LoVo (cell line): ENCODE measurements around the gene BSN.
"Not testable (repeated sequence)": the region's sequence is repeated elsewhere in the genome, so short reads cannot be mapped to it uniquely, and the experiment has no call there.

Experiments used
- DNase-seq: peaks from one replicate; pipeline ENCODE4 v3.0.0-alpha.2; 2016; ENCODE audit warnings: low spot score

The BSN gene

DNA sequence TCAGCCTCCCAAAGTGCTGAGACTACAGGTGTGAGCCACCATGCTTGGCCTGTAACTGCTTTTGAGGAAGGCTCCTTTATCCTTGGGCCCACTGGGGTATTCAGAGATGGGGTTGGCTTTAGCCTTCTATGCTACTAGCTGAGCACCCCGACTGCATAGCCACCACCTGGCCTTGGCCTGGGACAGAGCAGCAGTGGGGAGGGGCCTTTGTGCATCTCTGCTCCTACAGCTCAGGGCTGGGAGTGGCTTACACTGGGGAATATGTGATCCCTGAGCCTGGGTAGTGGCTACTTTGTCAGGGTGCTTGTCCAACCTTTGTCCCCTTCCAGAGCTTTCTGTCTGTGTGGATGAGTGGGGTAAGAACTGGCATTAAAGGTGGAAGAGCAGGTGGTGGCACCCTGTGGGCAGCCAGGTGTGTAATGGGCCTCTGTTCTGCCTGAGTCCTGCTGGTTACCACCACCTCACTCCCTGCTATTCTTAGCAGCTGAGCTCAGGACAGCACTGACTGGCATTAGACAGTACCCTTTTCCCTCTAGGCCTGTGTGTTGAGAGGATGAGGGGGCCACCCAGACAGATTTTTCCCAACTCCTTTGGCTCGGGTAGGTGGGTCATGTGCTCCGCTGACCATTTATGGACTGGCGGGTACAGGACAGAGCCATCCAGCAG is 141.2 kb downstream of the BSN start:
- DNase-seq, result not testable (repeated sequence)

DNA sequence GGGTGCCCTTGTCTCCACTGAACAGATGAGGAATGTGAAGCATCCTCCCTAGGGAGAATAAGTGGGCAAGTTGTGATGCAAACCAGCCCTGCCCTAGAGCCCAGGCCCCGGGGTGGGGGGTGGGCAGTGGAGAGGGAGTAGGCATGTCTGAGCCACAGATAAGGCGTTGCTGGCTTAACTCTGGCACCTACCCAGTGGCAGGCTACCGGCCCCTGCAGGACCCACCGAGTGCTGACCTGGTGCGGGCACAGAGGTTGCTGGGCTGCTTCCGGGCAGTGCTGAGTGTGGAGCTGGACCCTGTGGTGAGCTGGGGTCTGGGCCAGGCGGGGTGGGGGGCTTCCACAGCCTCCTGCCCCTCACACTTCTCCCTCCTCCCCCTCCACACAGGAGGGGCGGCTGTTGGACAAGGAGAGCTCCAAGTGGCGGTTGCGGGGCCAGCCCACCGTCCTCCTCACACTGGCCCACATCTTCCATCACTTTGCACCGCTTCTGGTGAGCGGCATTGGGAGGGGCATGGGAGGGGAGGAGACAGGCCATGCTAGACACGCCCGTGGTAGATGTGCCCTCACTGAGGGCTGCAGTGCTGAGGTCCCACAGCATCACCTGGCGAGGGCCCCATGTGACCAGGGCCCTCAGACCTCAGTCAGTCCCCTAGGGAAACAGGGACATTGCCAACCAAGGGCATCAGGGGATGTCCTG is 145.2 kb downstream of the BSN start:
- DNase-seq, result no peak

DNA sequence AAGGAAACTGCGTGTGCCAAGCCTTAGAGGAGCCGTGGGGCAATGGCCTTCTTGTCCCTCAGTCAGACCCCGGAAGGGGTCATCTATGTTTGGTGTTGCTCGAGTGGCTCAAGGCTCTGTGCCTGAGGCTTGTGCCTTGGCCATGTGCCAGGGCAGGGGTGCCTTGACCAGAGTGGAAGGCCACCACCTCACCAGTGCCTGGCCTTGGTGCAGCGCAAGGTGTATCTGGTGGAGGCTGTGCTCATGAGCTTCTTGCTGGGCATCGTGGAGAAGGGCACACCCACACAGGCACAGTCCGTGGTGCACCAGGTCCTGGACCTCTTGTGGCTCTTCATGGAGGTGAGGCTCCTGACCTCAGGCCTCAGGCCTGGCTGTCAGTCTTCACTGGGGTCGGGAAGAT is 145.7 kb downstream of the BSN start:
- DNase-seq, result no peak

DNA sequence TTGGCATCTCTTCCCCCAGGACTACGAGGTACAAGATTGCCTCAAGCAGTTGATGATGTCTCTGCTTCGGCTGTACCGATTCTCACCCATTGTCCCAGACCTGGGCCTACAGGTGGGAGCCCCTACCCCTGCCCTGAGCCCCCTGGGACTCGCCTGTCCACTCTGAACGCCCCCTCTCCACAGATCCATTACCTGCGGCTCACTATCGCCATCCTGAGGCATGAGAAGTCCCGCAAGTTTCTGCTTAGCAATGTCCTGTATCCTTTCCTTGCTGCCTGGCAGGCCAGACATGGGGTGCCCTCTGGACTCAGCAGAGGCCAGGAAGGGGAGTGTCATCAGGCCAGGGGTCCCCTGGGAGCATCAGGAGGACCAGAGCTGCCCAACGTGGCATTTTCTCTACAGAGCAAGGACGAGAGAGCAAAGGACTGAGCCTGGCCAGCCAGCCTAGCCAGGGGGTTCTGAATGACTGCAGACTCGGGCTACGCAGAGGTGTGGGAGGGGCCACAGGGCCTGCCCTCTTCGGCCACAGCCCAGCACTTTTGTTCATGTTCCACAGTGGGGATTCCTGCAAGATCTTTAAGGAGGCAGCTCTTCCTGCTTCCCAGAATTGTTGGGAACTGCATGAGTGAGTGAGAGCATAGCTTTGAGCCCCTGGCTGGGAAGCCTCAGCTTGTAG is 146.3 kb downstream of the BSN start:
- DNase-seq, result no peak

DNA sequence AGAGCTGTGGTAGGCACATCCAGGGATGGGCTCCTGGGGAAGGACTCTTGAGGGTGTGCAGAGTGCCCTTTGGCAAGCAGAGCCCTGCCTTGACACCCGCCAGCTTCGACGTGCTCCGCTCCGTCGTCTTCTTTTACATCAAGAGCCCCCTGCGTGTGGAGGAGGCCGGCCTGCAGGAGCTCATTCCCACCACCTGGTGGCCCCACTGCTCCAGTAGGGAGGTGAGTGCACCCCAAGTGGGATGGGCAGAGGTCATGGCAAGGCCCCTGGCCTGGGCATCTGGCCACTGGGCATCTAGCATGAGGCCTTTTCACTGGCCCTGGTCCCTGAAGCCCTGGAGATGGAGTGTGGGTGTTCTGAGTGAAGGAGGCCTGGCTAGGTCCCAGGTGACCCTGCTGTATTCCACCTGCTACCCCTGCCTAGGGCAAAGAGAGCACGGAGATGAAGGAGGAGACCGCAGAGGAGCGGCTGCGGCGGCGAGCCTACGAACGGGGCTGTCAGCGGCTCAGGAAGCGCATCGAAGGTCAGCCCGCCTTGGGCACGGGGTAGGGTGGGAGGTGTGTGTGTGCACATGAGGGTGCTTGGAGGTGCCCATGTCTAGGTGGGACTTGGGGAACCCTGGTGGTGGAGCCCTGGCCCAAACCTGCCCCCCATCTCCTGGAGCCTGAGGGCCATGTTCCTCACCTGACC is 147.3 kb downstream of the BSN start:
- no peak for DNase-seq

DNA sequence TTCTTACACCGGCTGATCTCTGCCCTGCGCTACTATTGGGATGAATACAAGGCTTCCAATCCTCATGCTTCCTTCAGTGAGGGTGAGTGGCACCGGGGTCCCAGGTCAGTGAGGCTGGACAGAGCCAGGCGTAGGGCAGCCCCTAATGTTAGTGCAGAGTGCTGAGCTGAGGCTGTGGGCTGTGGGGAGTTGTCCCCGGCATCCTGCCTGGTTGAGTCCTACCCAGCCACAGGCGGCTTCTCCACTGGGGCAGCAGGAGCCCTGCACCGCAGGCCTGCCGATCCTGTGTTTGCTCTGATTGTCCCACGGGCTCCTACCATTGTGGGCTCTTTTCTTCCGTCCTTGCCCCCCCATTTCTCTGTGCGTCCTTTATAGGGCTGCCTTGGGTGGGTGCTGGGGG is 148.4 kb downstream of the BSN start:
- DNase-seq, result no peak

DNA sequence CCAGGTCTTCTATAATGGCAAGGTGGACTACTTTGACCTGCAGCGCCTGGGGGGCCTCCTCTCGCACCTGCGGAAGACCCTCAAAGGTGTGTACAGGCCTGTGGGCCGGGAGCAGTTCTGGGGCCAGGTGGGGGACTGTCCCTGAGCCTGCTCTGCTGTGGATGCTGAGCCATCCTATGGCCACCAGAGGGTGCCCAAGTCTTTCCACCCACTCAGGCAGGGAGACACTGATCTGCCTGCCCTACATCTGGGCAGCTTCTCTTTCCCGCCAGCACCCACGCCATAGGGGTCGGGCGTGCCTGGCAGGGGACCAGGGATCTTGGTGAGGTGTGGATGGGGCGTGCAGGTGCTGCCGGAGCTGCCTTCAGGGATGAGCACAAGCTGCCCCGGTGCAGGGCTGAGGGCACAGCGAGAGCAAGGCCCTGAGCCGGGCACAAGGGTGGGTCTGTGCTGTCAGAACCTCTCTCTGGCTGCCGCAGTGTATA is 149.2 kb downstream of the BSN start:
- DNase-seq, result peak; percentile 40

DNA sequence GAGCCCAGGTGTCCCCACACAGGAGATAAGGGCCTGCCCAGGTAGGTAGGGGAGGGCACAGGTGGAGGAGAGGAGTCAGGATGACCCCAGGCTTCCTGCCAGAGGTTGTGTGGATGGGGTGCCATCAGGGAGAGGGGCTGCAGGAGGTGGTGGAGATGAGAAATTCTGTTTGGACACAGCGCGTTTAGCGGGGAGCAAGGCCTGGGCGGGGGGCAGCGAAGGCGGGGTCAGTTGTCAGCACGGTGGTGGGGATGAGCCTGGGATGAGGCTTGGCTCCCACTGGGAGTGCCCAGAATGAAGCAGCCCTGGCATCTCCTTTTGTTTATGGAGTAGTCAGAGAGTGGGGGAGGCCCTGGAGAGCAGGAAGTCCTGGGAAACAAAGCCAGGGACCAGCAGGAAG is 149.7 kb downstream of the BSN start:
- no peak for DNase-seq

DNA sequence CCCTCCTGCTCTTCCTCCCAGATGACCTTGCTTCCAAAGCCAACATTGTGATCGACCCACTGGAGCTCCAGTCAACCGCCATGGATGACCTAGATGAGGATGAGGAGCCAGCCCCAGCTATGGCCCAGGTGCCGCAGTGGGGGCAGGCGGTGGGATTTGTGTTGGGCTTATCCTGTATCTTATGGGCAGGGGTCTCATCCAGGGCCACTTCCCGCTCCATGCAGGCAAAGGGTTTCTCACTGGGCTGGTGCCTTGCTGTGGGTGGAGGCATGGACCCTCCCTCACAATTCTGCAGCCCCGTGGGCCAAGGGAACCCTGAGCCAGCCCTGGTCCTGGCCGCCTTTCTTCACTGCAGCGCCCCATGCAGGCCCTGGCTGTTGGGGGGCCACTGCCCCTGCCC is 150.4 kb downstream of the BSN start:
- no peak for DNase-seq

DNA sequence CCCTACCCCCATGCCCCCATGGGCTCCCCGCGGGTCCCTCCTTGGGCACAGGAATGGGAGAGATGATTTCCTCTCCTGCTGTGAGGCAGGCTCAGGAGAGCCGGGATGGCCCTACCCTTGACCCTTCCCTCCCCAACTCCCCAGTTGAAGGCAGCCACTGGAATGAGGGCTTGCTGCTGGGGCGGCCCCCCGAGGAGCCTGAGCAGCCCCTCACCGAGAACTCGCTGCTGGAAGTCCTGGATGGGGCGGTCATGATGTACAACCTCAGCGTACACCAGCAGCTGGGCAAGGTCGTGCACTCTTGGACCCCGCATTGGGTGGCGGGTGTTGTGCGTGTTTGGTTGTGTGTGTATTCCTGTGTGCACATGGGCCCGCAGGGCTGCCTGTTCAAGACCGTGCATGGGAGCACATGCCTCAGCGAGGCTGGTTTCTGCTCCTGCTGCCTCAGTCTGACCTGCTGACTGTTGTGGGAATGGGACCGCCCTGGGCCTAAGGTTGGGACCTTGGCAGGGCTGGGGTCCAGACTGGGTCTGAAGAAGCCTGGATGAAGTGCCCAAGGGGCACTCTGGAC is 151.2 kb downstream of the BSN start:
- DNase-seq, result no peak

DNA sequence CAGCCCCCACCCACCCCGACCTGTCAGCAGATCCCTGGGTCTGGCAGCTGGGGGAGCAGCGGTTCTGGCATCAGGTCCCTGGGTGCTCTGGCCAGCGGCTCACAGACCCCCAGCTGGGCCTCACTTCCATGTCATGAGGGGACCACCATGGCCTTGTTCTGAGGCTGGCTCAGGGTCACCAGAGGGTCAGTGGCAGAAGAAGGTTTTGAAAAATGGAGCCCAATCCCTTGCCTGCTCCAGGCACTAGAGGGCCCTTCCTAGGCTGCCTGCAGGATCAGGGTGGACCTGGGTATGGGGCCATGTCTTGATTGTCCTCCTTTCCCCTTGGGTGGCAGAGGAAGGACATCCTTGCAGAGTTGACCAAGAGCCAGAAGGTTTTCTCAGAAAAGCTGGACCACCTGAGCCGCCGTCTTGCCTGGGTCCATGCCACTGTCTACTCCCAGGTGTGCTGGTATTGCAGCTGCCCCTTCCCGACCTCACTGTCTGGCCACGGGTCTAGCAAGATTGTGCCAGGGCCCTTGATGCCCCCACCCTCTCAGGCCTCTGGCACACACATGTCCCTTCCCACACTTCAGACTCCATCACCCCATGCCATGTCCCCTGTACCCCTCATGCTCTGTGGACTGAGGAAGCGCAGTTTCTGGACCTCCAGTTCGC is 152.3 kb downstream of the BSN start:
- DNase-seq, result no peak

DNA sequence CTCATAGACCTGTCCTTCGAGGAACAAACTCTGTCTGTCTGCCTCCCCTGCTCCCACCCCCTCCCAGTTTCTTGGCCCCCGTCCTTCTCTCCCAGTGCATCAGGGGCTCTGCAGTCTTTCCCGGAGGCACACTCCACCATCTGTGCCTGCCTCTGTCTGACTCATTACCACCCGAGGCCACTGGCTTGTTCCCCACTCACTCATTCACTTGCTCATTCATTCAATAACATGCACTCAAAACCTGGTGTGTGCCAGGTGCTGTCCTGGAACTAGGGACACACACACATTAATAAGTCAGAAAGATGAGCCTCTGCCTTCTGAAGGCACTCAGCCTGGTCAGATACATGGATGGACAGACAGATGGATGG is 152.8 kb downstream of the BSN start:
- DNase-seq, result no peak

DNA sequence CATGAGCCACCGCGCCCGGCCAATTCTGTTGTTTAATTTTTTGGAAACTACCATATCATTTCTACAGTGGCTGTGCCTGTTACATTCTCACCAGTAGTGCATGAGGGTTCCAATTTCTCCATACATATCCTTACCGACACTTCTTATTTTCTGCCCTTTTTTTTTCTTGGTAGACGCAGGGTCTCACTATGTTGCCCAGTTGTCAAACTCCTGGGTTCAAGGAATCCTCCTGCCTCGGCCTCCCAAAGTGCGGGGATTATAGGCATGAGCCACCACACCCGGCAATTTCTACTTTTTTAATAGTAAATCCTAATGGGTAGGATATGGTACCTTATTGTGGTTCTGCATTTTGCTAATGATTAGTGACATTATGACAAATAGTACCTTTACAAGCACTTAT is 155.6 kb downstream of the BSN start:
- DNase-seq, result no peak

DNA sequence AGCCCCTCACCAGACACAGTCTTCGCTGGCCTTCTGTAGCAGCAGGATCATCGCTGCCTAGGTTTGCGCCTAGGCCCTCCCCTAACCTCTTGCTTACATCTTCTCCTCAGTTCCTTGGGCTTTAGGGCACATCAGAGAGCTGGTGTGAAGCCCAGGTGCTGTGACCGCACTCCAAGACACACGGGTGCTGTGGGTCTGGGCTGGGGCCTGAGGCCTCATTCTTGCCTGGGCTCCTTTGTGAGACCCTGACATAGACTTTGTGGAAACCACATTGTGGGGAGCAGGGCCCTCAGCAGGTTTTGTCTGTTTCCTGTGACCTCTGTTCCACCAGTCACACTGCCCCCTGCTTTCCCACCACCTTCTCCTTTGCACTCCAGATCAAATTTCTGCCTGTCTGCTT is 157.2 kb downstream of the BSN start:
- DNase-seq, result no peak

DNA sequence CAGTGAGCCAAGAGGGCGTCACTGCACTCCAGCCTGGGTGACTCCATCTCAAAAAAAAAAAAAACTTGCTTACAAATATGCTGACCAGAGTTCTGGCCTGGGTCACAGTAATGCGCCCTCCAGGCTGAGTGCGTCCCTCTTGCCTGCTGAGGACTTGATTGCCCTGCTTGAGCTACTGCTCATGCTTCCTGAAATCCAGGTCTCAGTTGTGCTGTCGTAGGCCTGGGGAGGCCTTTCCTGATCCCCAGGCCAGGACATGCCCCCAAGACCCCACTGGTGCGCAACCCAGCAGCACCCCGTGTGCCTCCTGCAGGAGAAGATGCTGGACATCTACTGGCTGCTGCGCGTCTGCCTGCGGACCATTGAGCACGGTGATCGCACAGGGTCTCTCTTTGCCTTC is 157.9 kb downstream of the BSN start:
- DNase-seq, result no peak

DNA sequence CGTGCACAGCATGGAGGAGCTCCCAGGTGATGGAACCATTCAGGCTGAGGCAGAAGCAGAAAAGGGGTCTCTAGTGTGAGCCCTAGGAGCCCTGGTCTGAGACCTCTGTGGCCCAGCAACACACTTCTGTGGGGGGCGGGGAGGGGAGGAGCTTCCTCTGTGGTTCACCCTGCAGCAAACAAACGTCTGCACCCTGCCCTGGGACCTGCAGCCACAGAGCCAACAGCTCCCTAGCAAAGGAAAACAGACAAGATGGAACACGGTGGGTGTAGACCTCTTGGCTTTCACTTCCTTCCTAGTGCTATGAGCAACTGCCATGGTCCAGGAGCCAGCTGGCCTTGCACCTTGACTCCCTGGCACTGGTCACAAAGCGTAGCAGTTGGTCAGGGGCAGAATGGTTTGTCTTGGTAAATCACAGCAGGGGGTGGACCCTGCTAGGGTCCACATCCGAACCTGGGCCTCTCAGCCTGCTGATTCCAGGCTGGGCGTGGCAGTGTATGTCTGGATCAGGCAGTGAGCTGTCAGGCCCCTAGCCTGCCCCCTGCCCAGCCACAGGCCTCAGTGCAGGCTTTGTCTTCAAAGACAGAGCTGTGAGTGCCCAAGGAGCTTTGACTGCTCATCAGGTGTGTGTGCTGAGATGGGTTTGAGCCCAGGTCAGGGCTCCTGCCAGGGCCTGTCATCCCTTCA is 158.5 kb downstream of the BSN start:
- DNase-seq, result no peak

DNA sequence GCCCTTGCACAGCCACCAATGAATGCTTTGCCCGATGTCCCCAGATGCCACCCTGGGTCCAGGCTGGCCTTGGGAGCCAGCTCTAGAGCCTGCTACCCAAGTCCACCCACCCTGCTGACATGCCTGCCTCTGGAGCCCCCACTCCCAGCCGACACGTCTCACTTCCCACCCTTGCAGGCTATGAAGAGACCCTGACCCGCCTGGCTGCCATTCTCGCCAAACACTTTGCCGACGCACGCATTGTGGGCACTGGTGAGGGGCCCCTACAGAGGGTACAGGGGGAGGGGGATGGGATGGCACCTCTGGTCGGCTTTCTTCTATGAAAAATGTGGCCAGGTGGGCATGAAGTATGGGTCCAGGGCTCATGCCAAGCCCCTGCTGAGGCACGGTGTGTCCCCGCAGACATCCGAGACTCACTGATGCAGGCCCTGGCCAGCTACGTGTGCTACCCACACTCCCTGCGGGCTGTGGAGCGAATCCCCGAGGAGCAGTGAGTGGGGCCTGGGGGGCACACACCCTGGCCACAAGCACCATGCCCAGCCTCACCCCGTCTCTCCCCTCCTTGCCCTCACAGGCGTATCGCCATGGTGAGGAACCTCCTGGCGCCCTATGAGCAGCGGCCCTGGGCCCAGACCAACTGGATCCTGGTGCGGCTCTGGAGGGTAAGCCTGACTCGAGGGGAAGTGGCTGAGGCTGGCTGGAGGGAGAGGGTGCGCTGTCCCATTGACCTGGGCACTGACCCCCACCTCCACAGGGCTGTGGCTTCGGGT is 159.2 kb downstream of the BSN start:
- no peak for DNase-seq

DNA sequence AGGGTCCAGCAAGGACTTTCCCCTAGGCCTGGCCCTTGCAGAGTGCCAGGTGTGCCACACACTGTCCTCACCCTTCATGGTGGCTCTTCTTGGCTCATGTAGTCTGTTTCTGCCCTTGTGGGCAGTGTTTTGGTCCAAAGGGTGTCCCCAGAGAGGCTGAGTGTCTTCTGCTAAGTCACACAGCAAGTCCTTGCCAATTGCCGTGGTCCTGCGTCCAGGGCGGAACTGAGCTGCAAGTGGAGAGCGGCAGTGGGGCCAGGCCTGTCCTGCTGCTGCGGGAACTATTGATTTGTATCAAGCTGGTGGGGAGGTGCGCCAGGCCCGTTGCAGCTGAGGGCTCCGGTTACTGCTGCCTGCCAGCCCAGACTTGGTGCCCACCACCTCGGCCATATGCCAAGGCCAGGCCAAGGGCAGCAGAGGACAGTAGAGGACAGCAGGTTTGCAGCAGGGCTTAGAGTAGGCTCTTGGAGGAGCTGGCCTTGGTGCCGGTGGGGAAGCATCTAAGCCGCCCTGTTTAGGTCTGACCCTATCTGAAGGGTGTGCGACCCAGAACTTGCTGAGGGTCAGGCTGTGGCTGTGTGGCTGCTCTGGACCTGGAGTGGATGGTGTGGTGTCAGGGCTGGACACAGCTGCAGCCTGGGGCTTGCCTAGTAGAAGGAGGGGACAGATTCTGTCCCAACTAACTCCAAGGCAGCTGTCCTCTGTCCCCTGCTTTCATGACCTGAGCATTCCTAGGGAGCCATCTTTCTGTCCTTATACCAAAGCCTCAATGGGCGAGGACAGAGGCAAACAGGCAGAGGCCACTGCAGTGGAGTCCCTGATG is 160.7 kb downstream of the BSN start:
- DNase-seq, result no peak

DNA sequence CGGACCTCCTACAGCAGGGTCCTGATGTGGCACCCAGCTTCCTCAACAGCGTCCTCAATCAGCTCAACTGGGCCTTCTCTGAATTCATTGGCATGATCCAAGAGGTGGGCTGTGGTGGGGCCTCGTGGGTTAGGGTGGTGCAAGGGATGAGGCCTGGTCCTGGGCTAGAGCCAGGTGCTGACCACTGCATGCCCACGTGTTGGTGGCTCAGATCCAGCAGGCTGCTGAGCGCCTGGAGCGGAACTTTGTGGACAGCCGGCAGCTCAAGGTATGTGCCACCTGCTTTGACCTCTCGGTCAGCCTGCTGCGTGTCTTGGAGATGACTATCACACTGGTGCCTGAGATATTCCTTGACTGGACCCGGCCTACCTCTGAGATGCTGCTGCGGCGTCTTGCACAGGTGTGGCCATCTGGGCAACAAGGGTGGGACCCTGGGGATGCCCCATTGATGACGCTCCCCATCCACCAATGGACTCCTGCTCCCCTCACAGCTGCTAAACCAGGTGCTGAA is 161.4 kb downstream of the BSN start:
- no peak for DNase-seq
